Measurements from ENCODE around the gene SFN. TPM values are rescaled to one million over a fixed set of nuclear protein-coding genes. Genes with fewer than 3 reads are reported as not detected.

The SFN gene
- total RNA-seq, 1 donor from 2014 or later: 0.51 TPM

Other genes with a start within 250 kb of the SFN start
- 14.5 and 28.3 TPM in 2 replicates for gene ARID1A, start 167.1 kb upstream of the SFN start, total RNA-seq
- 9.4 and 10.1 TPM in 2 replicates for gene PIGV, start 75.2 kb upstream of the SFN start, total RNA-seq
- gene ZDHHC18, start 36.5 kb upstream of the SFN start, total RNA-seq: 6.8 and 9.2 TPM in 2 replicates
- 9.4 and 10.7 TPM in 2 replicates for gene GPN2, start 27.1 kb downstream of the SFN start, total RNA-seq
- gene GPATCH3, start 37.3 kb downstream of the SFN start, total RNA-seq: 10.7 and 11.2 TPM in 2 replicates
- gene NR0B2, start 50.8 kb downstream of the SFN start, total RNA-seq: not detected in 2 replicates
- gene NUDC, start 58.6 kb downstream of the SFN start, total RNA-seq: 20.4 and 33.3 TPM in 2 replicates
- not detected in 2 replicates for gene KDF1, start 97.3 kb downstream of the SFN start, total RNA-seq
- gene TRNP1, start 130.5 kb downstream of the SFN start, total RNA-seq: 2.5 and 4.8 TPM in 2 replicates
- 0.17 and 0.33 TPM in 2 replicates for gene TENT5B, start 149.7 kb downstream of the SFN start, total RNA-seq

Measured in dermis blood vessel endothelial cell (primary cell).